A673 (cell line): Measurements from ENCODE around the gene PRUNE2. TPM values are rescaled to one million over a fixed set of nuclear protein-coding genes. Genes with fewer than 3 reads are reported as not detected.

ENCODE experiments used
- BruUV-seq: library from RNA; stranded (reverse); fragments of 400-500 nt; replicated peaks from 2 replicates; lab custom pipeline; 2021; lab: Mats Ljungman, UMichigan
- CTCF ChIA-PET: fragments of 300-600 bp; sonication (Branson Sonifier 250); formaldehyde crosslinking; loops from one replicate; lab custom pipeline; 2022; ENCODE audit warnings: antibody characterized with exemption; lab: Charles Lee
- POLR2A ChIA-PET: fragments of 300-600 bp; sonication (Branson Sonifier 250); formaldehyde crosslinking; loops from one replicate; lab custom pipeline; 2022; ENCODE audit warnings: antibody characterized with exemption; ENCODE audit not compliant: low non-redundant PET; lab: Charles Lee
- DNase-seq: peaks from one replicate; pipeline ENCODE4 v3.0.0-alpha.2; 2015; ENCODE audit warnings: low spot score
- H3K27ac ChIP-seq: fragments of 200-600 bp; sonication (generic); 2 replicates; pipeline ENCODE4 v1.5.1; 2016; ENCODE audit warnings: mixed run types, low read depth, mild to moderate bottlenecking, mixed read lengths, antibody characterized with exemption, low read length; ENCODE audit not compliant: poor library complexity, severe bottlenecking
- H3K27me3 ChIP-seq: fragments of 200-600 bp; sonication (generic); replicated peaks from 2 replicates; pipeline ENCODE4 v1.6.1; 2017; ENCODE audit warnings: mixed run types, low read depth, mild to moderate bottlenecking, mixed read lengths, antibody characterized with exemption, low read length; ENCODE audit not compliant: insufficient read depth, poor library complexity
- H3K36me3 ChIP-seq: fragments of 200-600 bp; sonication (generic); 2 replicates; pipeline ENCODE4 v1.6.1; 2016; ENCODE audit warnings: mixed run types, mild to moderate bottlenecking, mixed read lengths, antibody characterized with exemption, low read length; ENCODE audit not compliant: insufficient read depth, poor library complexity, severe bottlenecking
- H3K4me1 ChIP-seq: fragments of 200-600 bp; sonication (generic); 2 replicates; pipeline ENCODE4 v1.6.1; 2017; ENCODE audit warnings: mixed run types, mild to moderate bottlenecking, mixed read lengths, antibody characterized with exemption, low read length; ENCODE audit not compliant: insufficient read depth, poor library complexity, severe bottlenecking
- H3K4me3 ChIP-seq: fragments of 200-600 bp; sonication (generic); 2 replicates; pipeline ENCODE4 v1.5.1; 2016; ENCODE audit warnings: low read depth, mixed run types, mild to moderate bottlenecking, mixed read lengths, low read length; ENCODE audit not compliant: poor library complexity, severe bottlenecking
- H3K9me3 ChIP-seq: fragments of 200-600 bp; sonication (generic); 2 replicates; pipeline ENCODE4 v1.6.1; 2016; ENCODE audit warnings: mixed run types, low read depth, mild to moderate bottlenecking, mixed read lengths, antibody characterized with exemption, low read length; ENCODE audit not compliant: poor library complexity, severe bottlenecking
- EZH2 ChIP-seq: fragments of 200-600 bp; sonication (generic); IDR thresholded peaks from 2 replicates; pipeline ENCODE4 v1.6.1; 2017; ENCODE audit warnings: borderline replicate concordance, low read depth, mild to moderate bottlenecking, mixed read lengths, antibody characterized with exemption, low read length; ENCODE audit not compliant: poor library complexity, severe bottlenecking
- intact Hi-C: fragments of 100-400 bp; cut with micrococcal nuclease; formaldehyde crosslinking; loops from one replicate; pipeline ENCODE4 v1.10.0; 2022; ENCODE audit not compliant: unreplicated experiment
- total RNA-seq: library from RNA; stranded (reverse); gene quantifications from 2 replicates; pipeline ENCODE4 v1.2.3, GENCODE V29; 2021
- TF ChIP-seq, protein P1 (sequence below): fragments of 300-800, 200-600 bp; sonication (generic); conservative IDR thresholded peaks from 2 replicates; pipeline ENCODE4 v1.5.1; 2017; ENCODE audit warnings: low read depth, mild to moderate bottlenecking, antibody characterized with exemption, low read length, moderate library complexity, mixed read lengths

The PRUNE2 gene
- total RNA-seq, 1 experiment from 2014 or later = not detected

DNA sequence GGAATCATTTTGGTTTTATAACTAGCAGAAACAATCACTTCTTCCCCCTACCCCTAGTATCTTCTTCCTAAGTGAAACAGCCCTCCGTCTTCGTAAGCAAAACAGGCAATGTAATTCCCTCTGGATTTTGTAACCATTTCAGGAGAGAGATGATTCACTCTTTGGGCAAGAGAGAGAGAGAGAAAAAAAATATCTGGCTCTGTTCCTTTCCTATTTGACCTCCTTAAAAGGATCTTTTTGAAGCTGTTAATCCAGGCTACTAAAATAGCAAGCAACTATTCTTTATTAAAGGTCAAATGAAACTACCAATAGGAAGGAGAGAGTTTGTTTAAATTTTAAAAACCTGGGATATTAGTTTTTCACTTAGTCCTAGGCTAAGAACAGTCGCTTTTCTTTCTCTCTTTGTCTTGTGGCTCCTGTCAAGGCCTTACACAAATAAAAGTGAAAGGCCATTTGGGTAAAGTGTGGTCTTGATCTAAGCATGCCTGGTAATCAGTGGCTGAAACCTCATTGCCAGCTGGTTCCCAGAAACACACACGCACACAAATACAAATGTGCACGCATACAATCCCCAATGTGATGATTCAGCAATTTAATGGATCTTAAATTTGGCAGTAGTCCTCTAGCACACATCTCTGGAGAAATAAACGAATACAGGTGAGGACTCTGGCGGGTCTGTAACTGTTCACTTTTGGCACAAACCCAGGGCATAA is 70.2 kb downstream of the PRUNE2 start:
- Histone ChIP-seq H3K4me3 (no peak overlapping the region), H3K36me3 (no peaks in the 10 kb centered on the region), H3K4me1 (no peaks in the 10 kb centered on the region), H3K27me3 (no peaks in the 10 kb centered on the region), H3K9me3 (no peaks in the 10 kb centered on the region), H3K27ac (no peak overlapping the region)
- intact Hi-C loops = no loop called here
- no peak for TF ChIP-seq EZH2
- TF ChIP-seq, protein P1, sequence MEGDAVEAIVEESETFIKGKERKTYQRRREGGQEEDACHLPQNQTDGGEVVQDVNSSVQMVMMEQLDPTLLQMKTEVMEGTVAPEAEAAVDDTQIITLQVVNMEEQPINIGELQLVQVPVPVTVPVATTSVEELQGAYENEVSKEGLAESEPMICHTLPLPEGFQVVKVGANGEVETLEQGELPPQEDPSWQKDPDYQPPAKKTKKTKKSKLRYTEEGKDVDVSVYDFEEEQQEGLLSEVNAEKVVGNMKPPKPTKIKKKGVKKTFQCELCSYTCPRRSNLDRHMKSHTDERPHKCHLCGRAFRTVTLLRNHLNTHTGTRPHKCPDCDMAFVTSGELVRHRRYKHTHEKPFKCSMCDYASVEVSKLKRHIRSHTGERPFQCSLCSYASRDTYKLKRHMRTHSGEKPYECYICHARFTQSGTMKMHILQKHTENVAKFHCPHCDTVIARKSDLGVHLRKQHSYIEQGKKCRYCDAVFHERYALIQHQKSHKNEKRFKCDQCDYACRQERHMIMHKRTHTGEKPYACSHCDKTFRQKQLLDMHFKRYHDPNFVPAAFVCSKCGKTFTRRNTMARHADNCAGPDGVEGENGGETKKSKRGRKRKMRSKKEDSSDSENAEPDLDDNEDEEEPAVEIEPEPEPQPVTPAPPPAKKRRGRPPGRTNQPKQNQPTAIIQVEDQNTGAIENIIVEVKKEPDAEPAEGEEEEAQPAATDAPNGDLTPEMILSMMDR = no peak
- CTCF ChIA-PET = no interaction called here
- POLR2A ChIA-PET = no interaction called here
- BruUV-seq = no TSS peak
- DNase-seq = no peak

DNA sequence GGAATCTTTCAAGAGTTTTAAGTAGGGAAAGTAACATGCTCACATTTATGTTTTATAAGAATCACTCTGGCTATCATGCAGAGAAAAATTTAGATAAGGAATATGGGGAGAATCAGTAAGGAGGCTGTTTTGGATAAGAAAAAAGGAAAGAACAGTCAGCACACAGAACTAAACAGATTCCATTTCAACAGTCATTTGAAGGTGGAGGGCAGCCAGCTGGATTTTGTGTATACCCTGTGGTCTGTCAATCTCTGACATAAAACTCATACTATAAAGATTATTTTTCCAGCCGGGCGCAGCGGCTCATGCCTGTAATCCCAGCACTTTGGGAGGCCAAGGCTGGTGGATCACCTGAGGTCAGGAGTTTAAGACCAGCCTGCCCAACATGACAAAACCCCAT is 77.5 kb downstream of the PRUNE2 start:
- no peaks in the 10 kb centered on the region for H3K9me3 ChIP-seq
- BruUV-seq = no TSS peak
- H3K4me3 ChIP-seq = no peak overlapping the region
- ChIA-PET CTCF (no interaction called here), POLR2A (no interaction called here)
- no peaks in the 10 kb centered on the region for H3K4me1 ChIP-seq
- intact Hi-C loops = no loop called here
- H3K27ac ChIP-seq = no peak overlapping the region
- H3K36me3 ChIP-seq = no peaks in the 10 kb centered on the region
- peaks cover 2% of the 10 kb centered on the region for H3K27me3 ChIP-seq
- no peak for DNase-seq
- no peak for TF ChIP-seq EZH2
- TF ChIP-seq, protein P1 = no peak

DNA sequence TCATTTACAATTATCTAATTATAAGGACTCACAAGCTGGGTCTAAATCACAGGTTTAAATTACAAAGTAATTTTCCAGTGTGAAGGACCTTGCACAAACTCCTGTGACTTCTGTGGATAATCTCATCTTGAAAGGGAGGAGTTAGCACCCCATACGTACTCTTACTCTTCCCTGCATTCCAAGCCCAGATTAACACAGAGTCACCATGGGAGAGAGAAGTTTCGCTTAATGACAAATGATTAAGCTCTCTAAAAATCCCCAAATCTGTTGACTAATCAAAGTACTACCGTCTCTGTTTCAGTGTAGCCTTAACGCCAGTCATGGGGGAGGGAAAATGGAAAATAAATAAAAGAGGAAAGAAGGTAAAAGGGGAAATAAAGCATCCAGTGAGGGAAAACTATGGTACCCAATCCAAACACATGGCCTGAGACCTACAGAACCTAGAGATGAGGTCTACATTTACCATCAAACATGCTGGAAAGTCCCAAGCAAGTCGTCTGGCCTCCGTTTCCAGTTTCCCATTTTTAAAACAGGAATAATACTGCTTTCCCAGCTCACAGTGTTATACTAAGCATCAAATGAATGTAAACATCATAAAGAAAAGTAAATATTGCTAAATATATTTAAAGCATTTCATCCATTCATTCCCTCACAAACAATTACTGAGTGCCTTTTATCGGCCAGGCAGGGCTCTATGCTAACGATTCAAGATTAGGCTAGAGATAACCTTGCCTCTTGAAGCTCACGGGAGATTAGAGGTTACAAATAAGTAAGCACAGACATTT is 78.4 kb downstream of the PRUNE2 start:
- no peak overlapping the region for H3K27ac ChIP-seq
- H3K4me3 ChIP-seq = no peak overlapping the region
- DNase-seq = no peak
- peaks cover 3% of the 10 kb centered on the region for H3K27me3 ChIP-seq
- H3K4me1 ChIP-seq = no peaks in the 10 kb centered on the region
- no peaks in the 10 kb centered on the region for H3K36me3 ChIP-seq
- ChIA-PET CTCF (no interaction called here), POLR2A (no interaction called here)
- intact Hi-C loops = no loop called here
- BruUV-seq = no TSS peak
- no peaks in the 10 kb centered on the region for H3K9me3 ChIP-seq
- TF ChIP-seq, protein P1 = no peak
- no peak for TF ChIP-seq EZH2
